H1 (cell line): ENCODE measurements around the gene LYAR. TPM values are rescaled to one million over a fixed set of nuclear protein-coding genes. Genes with fewer than 3 reads are reported as not detected.

ENCODE experiments used
- CTCF ChIA-PET: fragments of 300-600 bp; sonication (Branson Sonifier 250); formaldehyde crosslinking; loops from one replicate; lab custom pipeline; 2021; ENCODE audit not compliant: partially characterized antibody; lab: Charles Lee
- POLR2A ChIA-PET: fragments of 300-600 bp; sonication (Branson Sonifier 250); formaldehyde crosslinking; loops from one replicate; lab custom pipeline; 2021; ENCODE audit warnings: inconsistent platforms; ENCODE audit not compliant: partially characterized antibody; lab: Charles Lee
- DNase-seq, 2 experiments: peaks; one replicate each; pipeline versions ENCODE4 v3.0.0 to v3.0.0-alpha.2; 2010 to 2022; ENCODE audit warnings: low spot score in 2 of 2, low read depth in 1 of 2, mixed read lengths in 1 of 2
- FAIRE-seq: peaks from 2 replicates; lab custom pipeline; 2011; peaks lifted over from hg19 to GRCh38; lab: Jason Lieb, UNC
- H2AFZ ChIP-seq: 2 replicates; pipeline ENCODE4 v1.8.1; 2012; ENCODE audit warnings: low read length, inconsistent platforms
- H2AK5ac ChIP-seq: 2 replicates; pipeline ENCODE4 v1.6.1; 2013; ENCODE audit warnings: low read depth, low read length
- H2BK120ac ChIP-seq: replicated peaks from 2 replicates; pipeline ENCODE3; 2013; ENCODE audit warnings: low read depth, low read length, inconsistent platforms
- H2BK12ac ChIP-seq: 2 replicates; pipeline ENCODE4 v1.6.1; 2013; ENCODE audit warnings: low read depth, low read length
- H2BK15ac ChIP-seq: 2 replicates; pipeline ENCODE4 v1.6.1; 2013; ENCODE audit warnings: low read length
- H2BK20ac ChIP-seq: 2 replicates; pipeline ENCODE4 v1.6.1; 2013; ENCODE audit warnings: low read length
- H2BK5ac ChIP-seq: 2 replicates; pipeline ENCODE4 v1.6.1; 2013; ENCODE audit warnings: low read depth, low read length
- H3K14ac ChIP-seq: 2 replicates; pipeline ENCODE4 v1.6.1; 2013; ENCODE audit warnings: inconsistent platforms; ENCODE audit not compliant: insufficient read length
- H3K18ac ChIP-seq: 2 replicates; pipeline ENCODE4 v1.6.1; 2013; ENCODE audit warnings: low read length; ENCODE audit errors: extremely low read depth
- H3K23ac ChIP-seq: 2 replicates; pipeline ENCODE4 v1.6.1; 2013; ENCODE audit warnings: inconsistent platforms; ENCODE audit not compliant: insufficient read length
- H3K23me2 ChIP-seq: 2 replicates; pipeline ENCODE4 v1.6.1; 2013; ENCODE audit warnings: low read depth, low read length
- H3K27ac ChIP-seq: 2 replicates; pipeline ENCODE4 v1.6.1; 2011; ENCODE audit warnings: low read depth, low read length, inconsistent platforms
- H3K27me3 ChIP-seq, 4 experiments: replicated peaks in 1 of 4; 1 replicate in 1 of 4; 2 replicates in 3 of 4; pipeline versions ENCODE4 v1.6.1 to v1.8.1; 2011 to 2013; ENCODE audit warnings: low read length in 3 of 4, mild to moderate bottlenecking in 3 of 4, inconsistent platforms in 2 of 4, mixed read lengths in 2 of 4, moderate library complexity in 1 of 4; ENCODE audit not compliant: control insufficient read depth in 3 of 4, insufficient read depth in 3 of 4; ENCODE audit errors: extremely low read depth in 1 of 4
- H3K36me3 ChIP-seq, 4 experiments: 2 replicates each; pipeline versions ENCODE4 v1.6.1 to v1.8.1; 2011 to 2013; ENCODE audit warnings: mild to moderate bottlenecking in 4 of 4, low read length in 3 of 4, moderate library complexity in 2 of 4, control low read depth in 1 of 4, inconsistent platforms in 1 of 4; ENCODE audit not compliant: insufficient read depth in 4 of 4, control insufficient read depth in 2 of 4
- H3K4ac ChIP-seq: replicated peaks from 2 replicates; pipeline ENCODE3; 2013; ENCODE audit warnings: low read length, low read depth, mixed read lengths, inconsistent platforms; ENCODE audit not compliant: insufficient read length
- H3K4me1 ChIP-seq, 4 experiments: replicated peaks in 1 of 4; 1 replicate in 1 of 4; 2 replicates in 3 of 4; pipeline versions ENCODE4 v1.6.1 to v1.8.1; 2011 to 2013; ENCODE audit warnings: low read length in 3 of 4, inconsistent platforms in 2 of 4, mixed read lengths in 1 of 4; ENCODE audit not compliant: insufficient read depth in 4 of 4, control insufficient read depth in 3 of 4
- H3K4me2 ChIP-seq, 2 experiments: 2 replicates each; pipeline versions ENCODE4 v1.6.1 to v1.8.1; 2011 to 2013; ENCODE audit warnings: low read depth in 2 of 2, low read length in 2 of 2, control low read depth in 1 of 2, inconsistent platforms in 1 of 2, mild to moderate bottlenecking in 1 of 2; ENCODE audit not compliant: insufficient read depth in 1 of 2
- H3K4me3 ChIP-seq, 4 experiments: fragments of 200-600, 300-600 bp in 1 of 4; sonication (generic), shearing (Covaris generic), sonication (Bioruptor Twin) in 1 of 4; 2 replicates each; pipeline versions ENCODE4 v1.5.1 to v1.8.1; 2011 to 2016; ENCODE audit warnings: low read length in 4 of 4, low read depth in 3 of 4, control low read depth in 2 of 4, inconsistent platforms in 2 of 4, mild to moderate bottlenecking in 2 of 4, mixed read lengths in 1 of 4, moderate library complexity in 1 of 4; ENCODE audit not compliant: insufficient read depth in 2 of 4; ENCODE audit errors: extremely low read depth in 1 of 4
- H3K56ac ChIP-seq: replicated peaks from 2 replicates; pipeline ENCODE3; 2013; ENCODE audit warnings: low read depth, mild to moderate bottlenecking, mixed read lengths, low read length, inconsistent platforms; ENCODE audit not compliant: insufficient read length
- H3K79me1 ChIP-seq: 2 replicates; pipeline ENCODE4 v1.6.1; 2013; ENCODE audit warnings: low read depth, low read length, control low read depth
- H3K79me2 ChIP-seq, 2 experiments: 2 replicates each; pipeline versions ENCODE4 v1.6.1 to v1.8.1; 2012 to 2013; ENCODE audit warnings: low read length in 2 of 2, mild to moderate bottlenecking in 2 of 2, inconsistent platforms in 1 of 2; ENCODE audit not compliant: insufficient read depth in 2 of 2, control insufficient read depth in 1 of 2
- H3K9ac ChIP-seq, 4 experiments: replicated peaks in 1 of 4; 1 replicate in 1 of 4; 2 replicates in 3 of 4; pipeline versions ENCODE4 v1.6.1 to v1.8.1; 2011 to 2013; ENCODE audit warnings: low read depth in 3 of 4, low read length in 3 of 4, control low read depth in 2 of 4, mild to moderate bottlenecking in 2 of 4, moderate library complexity in 2 of 4, inconsistent platforms in 1 of 4; ENCODE audit errors: extremely low read depth in 1 of 4
- H3K9me3 ChIP-seq, 2 experiments: 2 replicates each; pipeline versions ENCODE4 v1.6.1 to v1.8.1; 2012 to 2013; ENCODE audit warnings: mild to moderate bottlenecking in 2 of 2, moderate library complexity in 2 of 2, control low read depth in 1 of 2, inconsistent platforms in 1 of 2, low read depth in 1 of 2, low read length in 1 of 2, mixed read lengths in 1 of 2; ENCODE audit not compliant: insufficient read depth in 2 of 2
- H4K20me1 ChIP-seq, 2 experiments: replicated peaks in 1 of 2; 2 replicates each; pipeline versions ENCODE3 to v1.8.1; 2011 to 2013; ENCODE audit warnings: inconsistent platforms in 2 of 2, low read length in 2 of 2, mild to moderate bottlenecking in 1 of 2; ENCODE audit not compliant: insufficient read depth in 2 of 2, control insufficient read depth in 1 of 2
- H4K5ac ChIP-seq: 2 replicates; pipeline ENCODE4 v1.6.1; 2013; ENCODE audit warnings: low read length, low read depth, mixed read lengths, inconsistent platforms; ENCODE audit not compliant: insufficient read length
- H4K8ac ChIP-seq: 2 replicates; pipeline ENCODE4 v1.8.0; 2013; ENCODE audit warnings: mild to moderate bottlenecking, moderate library complexity, low read length, inconsistent platforms; ENCODE audit not compliant: insufficient read depth; ENCODE audit errors: extremely low read depth
- H4K91ac ChIP-seq: replicated peaks from 2 replicates; pipeline ENCODE3; 2013; ENCODE audit warnings: low read length, mixed read lengths, inconsistent platforms; ENCODE audit not compliant: insufficient read length
- CEBPB ChIP-seq: IDR thresholded peaks from 2 replicates; pipeline ENCODE4 v1.6.1; 2012; ENCODE audit warnings: low read depth, low read length
- EP300 ChIP-seq, 2 experiments: IDR thresholded peaks; 1 replicate in 1 of 2; 2 replicates in 1 of 2; pipeline ENCODE4 v1.6.1; 2011 to 2012; ENCODE audit warnings: low read depth in 2 of 2, low read length in 2 of 2, mild to moderate bottlenecking in 2 of 2, borderline replicate concordance in 1 of 2, inconsistent platforms in 1 of 2, moderate library complexity in 1 of 2
- FOSL1 ChIP-seq: IDR thresholded peaks from 2 replicates; pipeline ENCODE4 v1.6.1; 2011; ENCODE audit warnings: mild to moderate bottlenecking, low read depth, low read length, moderate library complexity; ENCODE audit not compliant: insufficient read depth
- GABPA ChIP-seq: IDR thresholded peaks from 2 replicates; pipeline ENCODE4 v1.6.1; 2011; ENCODE audit warnings: mild to moderate bottlenecking, low read length, moderate library complexity, borderline replicate concordance; ENCODE audit not compliant: insufficient read depth
- KDM5A ChIP-seq: fragments of 200-600 bp; IDR thresholded peaks from 2 replicates; pipeline ENCODE4 v1.7.1; 2012; ENCODE audit warnings: mild to moderate bottlenecking, low read length, inconsistent platforms, mixed read lengths
- POU5F1 ChIP-seq: IDR thresholded peaks from 2 replicates; pipeline ENCODE4 v1.6.1; 2011; ENCODE audit warnings: low read depth, mild to moderate bottlenecking, low read length, moderate library complexity
- SP1 ChIP-seq: IDR thresholded peaks from 2 replicates; pipeline ENCODE4 v1.6.1; 2011; ENCODE audit warnings: low read depth, low read length
- SP4 ChIP-seq: IDR thresholded peaks from 2 replicates; pipeline ENCODE4 v1.6.1; 2012; ENCODE audit warnings: low read length, inconsistent platforms
- TCF12 ChIP-seq: IDR thresholded peaks from 2 replicates; pipeline ENCODE4 v1.6.1; 2011; ENCODE audit warnings: low read depth, mild to moderate bottlenecking, low read length
- WGBS, 2 experiments: shearing (Covaris generic) in 1 of 2; methylation state at CpG; one replicate each; pipeline versions ENCODE4 v1.1.6 to v1.1.7; 2013 to 2015; ENCODE audit warnings: low lambda C conversion rate in 2 of 2, mixed read lengths in 2 of 2, inconsistent platforms in 1 of 2, low coverage in 1 of 2, missing lambda C conversion rate in 1 of 2; ENCODE audit not compliant: insufficient replicate concordance in 2 of 2, insufficient coverage in 1 of 2, insufficient read length in 1 of 2; ENCODE audit errors: extremely low coverage in 1 of 2, missing lambda C conversion rate in 1 of 2; 5-methylcytosine and 5-hydroxymethylcytosine counted together
- polyA plus RNA-seq, 7 experiments: library from polyadenylated mRNA; depleted of rRNA in 3 of 7; stranded (reverse) in 5 of 7; unstranded in 2 of 7; fragments of >200 nt in 5 of 7; fragments of 200-250 nt in 2 of 7; gene quantifications; 1 replicate in 5 of 7; 2 replicates in 1 of 7; 4 replicates in 1 of 7; pipeline versions ENCODE4 v1.2.1 to v1.2.3, GENCODE V29; 2011 to 2013; ENCODE audit warnings: missing spikeins in 2 of 7, mixed read lengths in 2 of 7
- total RNA-seq: library from RNA; stranded (reverse); fragmentation: NEBNext Ultra II Directional; extraction: Animal tissue kit (Norgen Biotek cat#: 25700); gene quantifications from 2 replicates; pipeline ENCODE4 v1.2.1, GENCODE V29; 2021
- TF ChIP-seq, protein P1 (sequence below): IDR thresholded peaks from 2 replicates; pipeline ENCODE4 v1.6.1; 2011; ENCODE audit warnings: low read length, improper control_type of control experiment

Gene LYAR
- total and polyA plus RNA-seq, 2 of the 8 experiments (the other 6 are each of a cell fraction or from before 2014, with no cell fraction given): 6.5 to 46.9 TPM

DNA sequence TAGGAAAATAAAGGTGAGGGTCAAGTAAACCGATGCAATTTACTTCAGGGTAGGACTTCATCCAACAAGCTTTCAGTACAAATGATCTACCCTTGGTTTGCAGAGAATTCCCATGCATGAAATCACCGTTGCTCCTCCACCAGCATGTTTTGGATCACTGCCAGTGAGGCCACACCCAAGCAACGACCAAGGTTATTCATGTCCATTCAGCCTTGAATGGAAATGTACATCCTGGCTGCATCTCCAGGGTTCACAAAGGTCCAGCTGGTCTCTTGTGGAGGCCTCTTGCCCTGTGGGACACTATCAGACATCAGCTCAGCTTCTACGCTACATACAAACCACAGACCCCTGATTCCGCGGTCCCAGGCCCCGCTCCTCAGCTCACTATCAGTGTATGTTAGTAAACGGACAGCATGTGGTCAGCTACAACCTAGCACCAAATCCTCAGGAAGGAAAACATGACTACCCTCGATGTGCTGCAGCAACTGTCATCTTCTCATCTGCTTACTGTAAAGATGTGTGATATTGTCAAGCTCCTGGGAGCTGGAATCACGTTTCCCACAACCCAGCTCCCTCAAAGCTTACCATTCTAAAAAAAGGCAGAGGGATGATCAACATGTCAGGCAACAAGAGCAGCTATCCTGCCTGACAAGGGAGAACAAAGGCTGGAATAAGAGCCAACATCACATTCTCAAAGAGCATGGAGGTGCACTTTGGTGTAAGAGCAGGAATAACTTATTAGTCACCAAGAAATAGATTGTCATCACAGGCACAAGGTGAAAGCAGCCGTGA lies 4.9 kb downstream of the LYAR start:
- no peak overlapping the region for H3K4me3 ChIP-seq
- no peak overlapping the region for H3K56ac ChIP-seq
- no peak overlapping the region for H2BK20ac ChIP-seq
- WGBS, 2 experiments: 89% methylated on average over 11 of the region's 11 CpGs; no CpG with 5 or more reads in 1 of the 2 experiments
- FAIRE-seq (no peak), DNase-seq (no peak)
- no peak overlapping the region for H4K91ac ChIP-seq
- H3K79me1 ChIP-seq: peaks cover 15% of the 10 kb centered on the region
- CTCF ChIA-PET: interaction anchor here (1.2 to 1.8 kb wide), 3 partner anchors 12 to 51 kb away, joined by 3 to 11 read pairs (median 7); no protein-coding TSS in a partner anchor
- H2AK5ac ChIP-seq: no peak overlapping the region
- no peak overlapping the region for H4K8ac ChIP-seq
- H3K27ac ChIP-seq: no peak overlapping the region
- peaks cover 0 to 16% of the 10 kb centered on the region in 2 experiments for H4K20me1 ChIP-seq
- H3K23me2 ChIP-seq: peaks cover 11% of the 10 kb centered on the region
- H3K14ac ChIP-seq: no peak overlapping the region
- H2BK12ac ChIP-seq: no peak overlapping the region
- H3K4me1 ChIP-seq: peaks cover 0 to 7% (median 4%) of the 10 kb centered on the region in 4 experiments; a peak in 4 of 7 replicates
- peaks cover 14 to 42% of the 10 kb centered on the region in 2 experiments for H3K79me2 ChIP-seq
- POLR2A ChIA-PET: interaction anchor here (0.9 to 1.3 kb wide), 2 partner anchors 7 to 13 kb away, joined by 3 read pairs; no protein-coding TSS in a partner anchor
- H2BK5ac ChIP-seq: no peak overlapping the region
- no peak overlapping the region for H2BK120ac ChIP-seq
- H2AFZ ChIP-seq: no peak overlapping the region
- H3K4ac ChIP-seq: no peak overlapping the region
- H3K18ac ChIP-seq: no peak overlapping the region
- no peaks in the 10 kb centered on the region for H3K27me3 ChIP-seq
- no peak overlapping the region for H3K4me2 ChIP-seq
- H2BK15ac ChIP-seq: no peak overlapping the region
- no peaks in the 10 kb centered on the region for H3K9me3 ChIP-seq
- no peak overlapping the region for H3K9ac ChIP-seq
- H4K5ac ChIP-seq: no peak overlapping the region
- H3K23ac ChIP-seq: no peak overlapping the region
- H3K36me3 ChIP-seq: peaks cover 17 to 47% (median 43%) of the 10 kb centered on the region in 4 experiments
- TF ChIP-seq GABPA (no peak), TCF12 (no peak), KDM5A (no peak), POU5F1 (no peak), SP1 (no peak), SP4 (no peak), CEBPB (no peak), EP300 (IDR thresholded peaks at IDR 0.05; ENCODE audit: borderline replicate concordance in 1 of 2, low read depth in 2 of 2, low read length in 2 of 2) (no peak), FOSL1 (no peak)
- TF ChIP-seq, protein P1, sequence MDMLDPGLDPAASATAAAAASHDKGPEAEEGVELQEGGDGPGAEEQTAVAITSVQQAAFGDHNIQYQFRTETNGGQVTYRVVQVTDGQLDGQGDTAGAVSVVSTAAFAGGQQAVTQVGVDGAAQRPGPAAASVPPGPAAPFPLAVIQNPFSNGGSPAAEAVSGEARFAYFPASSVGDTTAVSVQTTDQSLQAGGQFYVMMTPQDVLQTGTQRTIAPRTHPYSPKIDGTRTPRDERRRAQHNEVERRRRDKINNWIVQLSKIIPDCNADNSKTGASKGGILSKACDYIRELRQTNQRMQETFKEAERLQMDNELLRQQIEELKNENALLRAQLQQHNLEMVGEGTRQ: no peak
